ENCODE data around the gene LGALS9.

DNA sequence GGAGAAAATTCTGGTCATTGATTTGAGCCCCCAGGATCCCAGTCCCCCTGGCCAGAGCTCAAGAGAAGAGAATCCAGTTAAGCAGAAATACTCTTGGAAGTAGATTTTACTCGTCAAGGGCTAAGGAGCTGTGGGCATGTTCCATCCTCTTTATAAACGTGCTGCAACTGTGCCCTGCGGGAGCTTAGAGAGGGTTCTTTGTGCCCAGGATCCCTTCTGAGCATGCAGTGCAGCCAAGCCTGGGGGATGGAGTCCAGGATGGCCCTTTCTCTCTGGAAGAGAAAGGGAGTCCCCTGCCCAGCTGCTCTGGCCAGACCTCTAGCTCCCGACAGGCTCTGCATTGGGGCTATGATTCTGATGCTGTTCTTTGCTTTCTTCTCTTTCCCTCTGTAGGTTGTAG is 9.5 kb upstream of the LGALS9 start:
- TF ChIP-seq, protein P1, sequence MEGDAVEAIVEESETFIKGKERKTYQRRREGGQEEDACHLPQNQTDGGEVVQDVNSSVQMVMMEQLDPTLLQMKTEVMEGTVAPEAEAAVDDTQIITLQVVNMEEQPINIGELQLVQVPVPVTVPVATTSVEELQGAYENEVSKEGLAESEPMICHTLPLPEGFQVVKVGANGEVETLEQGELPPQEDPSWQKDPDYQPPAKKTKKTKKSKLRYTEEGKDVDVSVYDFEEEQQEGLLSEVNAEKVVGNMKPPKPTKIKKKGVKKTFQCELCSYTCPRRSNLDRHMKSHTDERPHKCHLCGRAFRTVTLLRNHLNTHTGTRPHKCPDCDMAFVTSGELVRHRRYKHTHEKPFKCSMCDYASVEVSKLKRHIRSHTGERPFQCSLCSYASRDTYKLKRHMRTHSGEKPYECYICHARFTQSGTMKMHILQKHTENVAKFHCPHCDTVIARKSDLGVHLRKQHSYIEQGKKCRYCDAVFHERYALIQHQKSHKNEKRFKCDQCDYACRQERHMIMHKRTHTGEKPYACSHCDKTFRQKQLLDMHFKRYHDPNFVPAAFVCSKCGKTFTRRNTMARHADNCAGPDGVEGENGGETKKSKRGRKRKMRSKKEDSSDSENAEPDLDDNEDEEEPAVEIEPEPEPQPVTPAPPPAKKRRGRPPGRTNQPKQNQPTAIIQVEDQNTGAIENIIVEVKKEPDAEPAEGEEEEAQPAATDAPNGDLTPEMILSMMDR (IDR thresholded peaks at IDR 0.05): no peak
- TF ChIP-seq POLR2A (IDR thresholded peaks at IDR 0.05): no peak

Data from Peyer's patch (tissue), 4 donors.